ENCODE measurements around the gene UBA52. TPM values are rescaled to one million over a fixed set of nuclear protein-coding genes. Genes with fewer than 3 reads are reported as not detected.

Gene UBA52
- total and polyA plus RNA-seq, 2 of the 13 experiments (the other 11 are each of a cell fraction or from before 2014, with no cell fraction given) = 959 to 1,782 TPM

GRCh38 chr19:18589380-18590272 lies 18.0 kb downstream of the UBA52 start (continued):
- TF ChIP-seq, protein P1, sequence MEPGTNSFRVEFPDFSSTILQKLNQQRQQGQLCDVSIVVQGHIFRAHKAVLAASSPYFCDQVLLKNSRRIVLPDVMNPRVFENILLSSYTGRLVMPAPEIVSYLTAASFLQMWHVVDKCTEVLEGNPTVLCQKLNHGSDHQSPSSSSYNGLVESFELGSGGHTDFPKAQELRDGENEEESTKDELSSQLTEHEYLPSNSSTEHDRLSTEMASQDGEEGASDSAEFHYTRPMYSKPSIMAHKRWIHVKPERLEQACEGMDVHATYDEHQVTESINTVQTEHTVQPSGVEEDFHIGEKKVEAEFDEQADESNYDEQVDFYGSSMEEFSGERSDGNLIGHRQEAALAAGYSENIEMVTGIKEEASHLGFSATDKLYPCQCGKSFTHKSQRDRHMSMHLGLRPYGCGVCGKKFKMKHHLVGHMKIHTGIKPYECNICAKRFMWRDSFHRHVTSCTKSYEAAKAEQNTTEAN (CRISPR knock-in tag; conservative IDR thresholded peaks at IDR 0.05) = peak; percentile 95
- TF ChIP-seq ZNF460 (CRISPR knock-in tag; IDR thresholded peaks at IDR 0.05; ENCODE audit: borderline replicate concordance) (no peak), RERE (CRISPR knock-in tag; IDR thresholded peaks at IDR 0.05; ENCODE audit: low read depth) (0 out of 2 replicates have a peak, but pooled peaks have one; percentile 27), ZFP91 (CRISPR knock-in tag; IDR thresholded peaks at IDR 0.05; ENCODE audit: borderline replicate concordance) (peak; percentile 48; the same call in 1 of the 2 replicates), HIVEP1 (CRISPR knock-in tag; IDR thresholded peaks at IDR 0.05) (peak; percentile 84), FLYWCH1 (CRISPR knock-in tag; IDR thresholded peaks at IDR 0.05) (no peak), MTF1 (CRISPR knock-in tag; IDR thresholded peaks at IDR 0.05) (peak; percentile 58; the same call in 1 of the 2 replicates), KDM2A (CRISPR knock-in tag; IDR thresholded peaks at IDR 0.05; ENCODE audit: borderline replicate concordance, low read depth) (peak; percentile 99), NR2F2 (IDR thresholded peaks at IDR 0.05; ENCODE audit: borderline replicate concordance, low read depth) (0 out of 2 replicates have a peak, but pooled peaks have one; percentile 22), RXRB (CRISPR knock-in tag; IDR thresholded peaks at IDR 0.05; ENCODE audit: borderline replicate concordance) (peak; percentile 50; the same call in 1 of the 2 replicates), NCOA1 (CRISPR knock-in tag; IDR thresholded peaks at IDR 0.05) (no peak), HMGA1 (CRISPR knock-in tag; conservative IDR thresholded peaks at IDR 0.05) (no peak)
- TF ChIP-seq, protein P2, sequence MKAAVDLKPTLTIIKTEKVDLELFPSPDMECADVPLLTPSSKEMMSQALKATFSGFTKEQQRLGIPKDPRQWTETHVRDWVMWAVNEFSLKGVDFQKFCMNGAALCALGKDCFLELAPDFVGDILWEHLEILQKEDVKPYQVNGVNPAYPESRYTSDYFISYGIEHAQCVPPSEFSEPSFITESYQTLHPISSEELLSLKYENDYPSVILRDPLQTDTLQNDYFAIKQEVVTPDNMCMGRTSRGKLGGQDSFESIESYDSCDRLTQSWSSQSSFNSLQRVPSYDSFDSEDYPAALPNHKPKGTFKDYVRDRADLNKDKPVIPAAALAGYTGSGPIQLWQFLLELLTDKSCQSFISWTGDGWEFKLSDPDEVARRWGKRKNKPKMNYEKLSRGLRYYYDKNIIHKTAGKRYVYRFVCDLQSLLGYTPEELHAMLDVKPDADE (CRISPR knock-in tag; IDR thresholded peaks at IDR 0.05) = peak; percentile 97
- TF ChIP-seq, protein P3, sequence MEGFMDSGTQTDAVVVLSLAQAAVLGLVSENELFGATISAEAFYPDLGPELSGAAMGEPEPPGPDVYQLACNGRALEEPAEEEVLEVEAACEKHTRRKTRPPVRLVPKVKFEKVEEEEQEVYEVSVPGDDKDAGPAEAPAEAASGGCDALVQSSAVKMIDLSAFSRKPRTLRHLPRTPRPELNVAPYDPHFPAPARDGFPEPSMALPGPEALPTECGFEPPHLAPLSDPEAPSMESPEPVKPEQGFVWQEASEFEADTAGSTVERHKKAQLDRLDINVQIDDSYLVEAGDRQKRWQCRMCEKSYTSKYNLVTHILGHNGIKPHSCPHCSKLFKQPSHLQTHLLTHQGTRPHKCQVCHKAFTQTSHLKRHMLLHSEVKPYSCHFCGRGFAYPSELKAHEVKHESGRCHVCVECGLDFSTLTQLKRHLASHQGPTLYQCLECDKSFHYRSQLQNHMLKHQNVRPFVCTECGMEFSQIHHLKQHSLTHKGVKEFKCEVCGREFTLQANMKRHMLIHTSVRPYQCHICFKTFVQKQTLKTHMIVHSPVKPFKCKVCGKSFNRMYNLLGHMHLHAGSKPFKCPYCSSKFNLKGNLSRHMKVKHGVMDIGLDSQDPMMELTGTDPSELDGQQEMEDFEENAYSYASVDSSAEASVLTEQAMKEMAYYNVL (CRISPR knock-in tag; IDR thresholded peaks at IDR 0.05; ENCODE audit: borderline replicate concordance) = no peak
- TF ChIP-seq, protein P4, sequence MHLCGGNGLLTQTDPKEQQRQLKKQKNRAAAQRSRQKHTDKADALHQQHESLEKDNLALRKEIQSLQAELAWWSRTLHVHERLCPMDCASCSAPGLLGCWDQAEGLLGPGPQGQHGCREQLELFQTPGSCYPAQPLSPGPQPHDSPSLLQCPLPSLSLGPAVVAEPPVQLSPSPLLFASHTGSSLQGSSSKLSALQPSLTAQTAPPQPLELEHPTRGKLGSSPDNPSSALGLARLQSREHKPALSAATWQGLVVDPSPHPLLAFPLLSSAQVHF (CRISPR knock-in tag; IDR thresholded peaks at IDR 0.05) = no peak
